ENCODE data around the gene MYOM1. TPM values are rescaled to one million over a fixed set of nuclear protein-coding genes. Genes with fewer than 3 reads are reported as not detected.

Gene MYOM1
- total RNA-seq, 2 experiments from 2014 or later = 2.4 to 3.8 TPM

GRCh38 chr18:3148930-3149535 lies 70.7 kb downstream of the MYOM1 start:
- no peaks in the 10 kb centered on the region for H3K4me1 ChIP-seq (ENCODE audit: insufficient read depth, low read length, poor library complexity, severe bottlenecking)
- no peaks in the 10 kb centered on the region for H4K20me1 ChIP-seq (ENCODE audit: insufficient read depth, low read length)
- POLR2A ChIA-PET = interaction anchor here (0.7 to 1.1 kb wide), 3 partner anchors 63 to 336 kb away, joined by 3 to 4 read pairs (median 3); no protein-coding TSS in a partner anchor
- no peaks in the 10 kb centered on the region for H3K79me2 ChIP-seq (ENCODE audit: insufficient read depth, low read depth, low read length)
- CTCF ChIA-PET (ENCODE audit: unreplicated experiment) = no interaction called here
- no peaks in the 10 kb centered on the region for H3K9me3 ChIP-seq (ENCODE audit: low read length)
- H3K27ac ChIP-seq (ENCODE audit: low read depth, low read length, poor library complexity, severe bottlenecking) = no peak overlapping the region
- no peak overlapping the region for H3K4me2 ChIP-seq (ENCODE audit: low read length)
- H3K9me2 ChIP-seq (ENCODE audit: insufficient read depth, low read length) = no peaks in the 10 kb centered on the region
- no peak overlapping the region for H2AFZ ChIP-seq (ENCODE audit: low read length)
- H3K36me3 ChIP-seq (ENCODE audit: insufficient read depth, low read length) = no peaks in the 10 kb centered on the region
- no peak for DNase-seq (ENCODE audit: low spot score)
- intact Hi-C loops (cut with micrococcal nuclease; ENCODE audit: unreplicated experiment) = no loop called here
- no peak overlapping the region for H3K4me3 ChIP-seq (ENCODE audit: low read depth, low read length, poor library complexity, severe bottlenecking)
- no TSS peak for BruUV-seq (replicated peaks)
- TF ChIP-seq CTCF (conservative IDR thresholded peaks at IDR 0.05; ENCODE audit: low read length) (no peak), EZH2phosphoT487 (IDR thresholded peaks at IDR 0.05; ENCODE audit: borderline replicate concordance, low read depth, low read length) (no peak)

- no peak for TF ChIP-seq EZH2phosphoT487 (IDR thresholded peaks at IDR 0.05; ENCODE audit: borderline replicate concordance, low read depth, low read length)
- TF ChIP-seq CTCF (conservative IDR thresholded peaks at IDR 0.05; ENCODE audit: low read length) = no peak
- Histone ChIP-seq H3K9me3 (ENCODE audit: low read length) (peaks cover 4% of the 10 kb centered on the region), H3K4me1 (ENCODE audit: insufficient read depth, low read length, poor library complexity, severe bottlenecking) (no peaks in the 10 kb centered on the region), H3K27ac (ENCODE audit: low read depth, low read length, poor library complexity, severe bottlenecking) (no peak overlapping the region), H2AFZ (ENCODE audit: low read length) (no peak overlapping the region), H3K36me3 (ENCODE audit: insufficient read depth, low read length) (no peaks in the 10 kb centered on the region), H3K4me3 (ENCODE audit: low read depth, low read length, poor library complexity, severe bottlenecking) (no peak overlapping the region), H3K9me2 (ENCODE audit: insufficient read depth, low read length) (no peaks in the 10 kb centered on the region), H3K4me2 (ENCODE audit: low read length) (no peak overlapping the region), H3K79me2 (ENCODE audit: insufficient read depth, low read depth, low read length) (no peaks in the 10 kb centered on the region), H4K20me1 (ENCODE audit: insufficient read depth, low read length) (no peaks in the 10 kb centered on the region)
- intact Hi-C loops (cut with micrococcal nuclease; ENCODE audit: unreplicated experiment) = no loop called here
- POLR2A ChIA-PET = interaction anchor here (0.9 to 1.2 kb wide), 3 partner anchors 10 to 31 kb away, joined by 3 to 5 read pairs (median 4); no protein-coding TSS in a partner anchor
- CTCF ChIA-PET (ENCODE audit: unreplicated experiment) = no interaction called here
- DNase-seq (ENCODE audit: low spot score) = no peak
- BruUV-seq (replicated peaks) = no TSS peak
Observed at GRCh38 chr18:3147935-3148554, 71.7 kb downstream of the MYOM1 start.
